Effector memory CD4-positive, alpha-beta T cell (primary cell): ENCODE measurements around the gene ZNF43.
A peak's percentile ranks its signal among the peaks of the same experiment; 100 is the strongest.
"Not testable (repeated sequence)": the region's sequence is repeated elsewhere in the genome, so short reads cannot be mapped to it uniquely, and the experiment has no call there.

Experiments used
- DNase-seq, 3 donors: peaks; one replicate each; pipeline ENCODE4 v3.0.0-alpha.2; 2020
- H3K27ac ChIP-seq: 2 replicates; pipeline ENCODE4 v1.7.0; 2013; ENCODE audit warnings: mild to moderate bottlenecking, low read length, moderate library complexity; ENCODE audit not compliant: insufficient read depth, poor library complexity, severe bottlenecking
- H3K27me3 ChIP-seq: replicated peaks from 2 replicates; pipeline ENCODE4 v1.7.0; 2013; ENCODE audit warnings: mild to moderate bottlenecking, low read length; ENCODE audit not compliant: insufficient read depth, control insufficient read depth, poor library complexity, severe bottlenecking
- H3K36me3 ChIP-seq: 2 replicates; pipeline ENCODE4 v1.7.0; 2013; ENCODE audit warnings: mild to moderate bottlenecking, low read length, moderate library complexity; ENCODE audit not compliant: control insufficient read depth, insufficient read depth
- H3K4me1 ChIP-seq: 2 replicates; pipeline ENCODE4 v1.7.0; 2013; ENCODE audit warnings: low read length, mild to moderate bottlenecking; ENCODE audit not compliant: control insufficient read depth, insufficient read depth, poor library complexity, severe bottlenecking
- H3K4me3 ChIP-seq: 2 replicates; pipeline ENCODE4 v1.7.0; 2013; ENCODE audit warnings: low read length, low read depth, mild to moderate bottlenecking; ENCODE audit not compliant: insufficient read depth, poor library complexity, severe bottlenecking
- H3K9me3 ChIP-seq: 2 replicates; pipeline ENCODE4 v1.7.0; 2013; ENCODE audit warnings: mild to moderate bottlenecking, low read length, moderate library complexity; ENCODE audit not compliant: control insufficient read depth

The ZNF43 gene

GRCh38 chr19:21823224-21823623 lies 12.8 kb downstream of the ZNF43 start:
- no peaks in the 10 kb centered on the region for H3K4me1 ChIP-seq
- H3K36me3 ChIP-seq, result peaks cover 18% of the 10 kb centered on the region
- no peak overlapping the region for H3K4me3 ChIP-seq
- no peak for DNase-seq
- H3K27me3 ChIP-seq, result no peaks in the 10 kb centered on the region
- peaks cover 6% of the 10 kb centered on the region for H3K9me3 ChIP-seq
- no peak overlapping the region for H3K27ac ChIP-seq

- Histone ChIP-seq H3K36me3 (peaks cover 77% of the 10 kb centered on the region), H3K4me3 (no peak overlapping the region), H3K27me3 (no peaks in the 10 kb centered on the region), H3K4me1 (no peaks in the 10 kb centered on the region), H3K27ac (no peak overlapping the region), H3K9me3 (peaks cover 46% of the 10 kb centered on the region)
- no peak for DNase-seq
Measured at GRCh38 chr19:21812448-21812847, 23.5 kb downstream of the ZNF43 start.

GRCh38 chr19:21808400-21809000 lies 27.5 kb downstream of the ZNF43 start:
- Histone ChIP-seq H3K9me3 (peaks cover 58% of the 10 kb centered on the region), H3K36me3 (peaks cover 43% of the 10 kb centered on the region)
- not testable (repeated sequence) for DNase-seq, H3K27me3 ChIP-seq, H3K4me1 ChIP-seq, H3K4me3 ChIP-seq, H3K27ac ChIP-seq

GRCh38 chr19:21789466-21790085 lies 46.4 kb downstream of the ZNF43 start:
- no peak overlapping the region for H3K27ac ChIP-seq
- DNase-seq, result no peak
- H3K27me3 ChIP-seq, result no peaks in the 10 kb centered on the region
- no peaks in the 10 kb centered on the region for H3K4me1 ChIP-seq
- no peak overlapping the region for H3K4me3 ChIP-seq
- no peaks in the 10 kb centered on the region for H3K36me3 ChIP-seq
- H3K9me3 ChIP-seq, result no peaks in the 10 kb centered on the region

- no peaks in the 10 kb centered on the region for H3K27me3 ChIP-seq
- no peaks in the 10 kb centered on the region for H3K4me1 ChIP-seq
- H3K4me3 ChIP-seq, result no peak overlapping the region
- H3K27ac ChIP-seq, result no peak overlapping the region
- H3K36me3 ChIP-seq, result no peaks in the 10 kb centered on the region
- DNase-seq, result no peak
- no peaks in the 10 kb centered on the region for H3K9me3 ChIP-seq
Measured at GRCh38 chr19:21786936-21787335, 49.0 kb downstream of the ZNF43 start.

- not testable (repeated sequence) for H3K27ac ChIP-seq, H3K27me3 ChIP-seq, H3K4me1 ChIP-seq, H3K9me3 ChIP-seq, H3K36me3 ChIP-seq, DNase-seq, H3K4me3 ChIP-seq
Measured at GRCh38 chr19:21775792-21776191, 60.2 kb downstream of the ZNF43 start.

GRCh38 chr19:21767065-21767800 lies 68.7 kb downstream of the ZNF43 start, which contains the start of gene ZNF100:
Gene ZNF100, minus strand, starts transcription at chr19:21767579. Its CDS starts 150 bp downstream, at chr19:21767429.
- Histone ChIP-seq H3K9me3 (no peaks in the 10 kb centered on the region), H3K36me3 (no peaks in the 10 kb centered on the region), H3K4me1 (no peaks in the 10 kb centered on the region), H3K4me3 (peak within 1 kb of the TSS; percentile 97), H3K27me3 (no peaks in the 10 kb centered on the region), H3K27ac (peak within 1 kb of the TSS; percentile 66)
- DNase-seq, result peak; percentile 64 to 80 (median 76)

GRCh38 chr19:21766705-21767064 lies 69.3 kb downstream of the ZNF43 start:
- not testable (repeated sequence) for H3K9me3 ChIP-seq, H3K36me3 ChIP-seq, DNase-seq, H3K27me3 ChIP-seq, H3K4me1 ChIP-seq, H3K27ac ChIP-seq
- peak overlapping the region; percentile 97 for H3K4me3 ChIP-seq

- Histone ChIP-seq H3K9me3 (no peaks in the 10 kb centered on the region), H3K4me1 (no peaks in the 10 kb centered on the region), H3K4me3 (no peak overlapping the region), H3K36me3 (no peaks in the 10 kb centered on the region), H3K27ac (no peak overlapping the region), H3K27me3 (no peaks in the 10 kb centered on the region)
- no peak for DNase-seq
Measured at GRCh38 chr19:21765151-21765550, 70.8 kb downstream of the ZNF43 start.

GRCh38 chr19:21761547-21761946 lies 74.4 kb downstream of the ZNF43 start:
- H3K27ac ChIP-seq, H3K4me3 ChIP-seq, DNase-seq, H3K36me3 ChIP-seq, H3K27me3 ChIP-seq, H3K4me1 ChIP-seq, H3K9me3 ChIP-seq: not testable (repeated sequence)
